Measurements from ENCODE around the gene DNAH7.

Gene DNAH7

DNA sequence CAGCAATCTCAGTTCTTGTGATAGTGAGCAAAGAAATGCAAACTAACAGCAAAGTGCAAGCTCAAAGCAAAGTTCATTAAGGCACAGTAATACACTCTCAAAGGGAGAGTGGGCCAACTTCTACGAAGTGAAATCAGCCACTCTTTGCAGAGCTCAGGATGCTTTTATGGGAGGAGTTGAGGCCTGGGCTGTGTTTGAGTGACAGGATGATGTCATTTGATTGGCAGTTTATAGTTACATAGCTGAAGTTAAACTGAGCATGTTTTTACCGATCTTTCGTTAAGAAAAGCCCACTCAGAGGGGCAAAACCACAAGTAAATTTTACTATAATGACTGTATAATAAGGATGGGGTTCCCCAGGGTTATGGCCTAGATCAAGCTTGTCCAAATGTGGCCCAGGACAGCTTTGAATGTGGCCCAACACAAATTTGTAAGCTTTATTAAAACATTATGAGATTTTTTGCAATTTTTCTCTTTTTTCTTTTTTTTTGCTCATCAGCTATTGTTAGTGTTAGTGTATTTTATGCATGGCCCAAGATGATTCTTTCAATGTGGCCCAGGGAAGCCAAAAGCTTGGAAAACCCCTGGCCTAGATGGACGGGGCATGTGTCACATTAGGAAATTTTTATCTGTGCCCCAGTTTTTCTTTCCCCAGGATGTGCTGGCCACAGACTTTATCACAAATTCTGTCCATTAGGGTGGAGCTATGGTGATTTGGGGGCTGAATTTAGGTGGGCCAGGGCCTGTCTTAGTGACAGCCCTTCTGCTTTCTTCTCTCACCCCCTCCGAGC, 8.3 kb upstream of the DNAH7 start:
- no peak for DNase-seq

DNA sequence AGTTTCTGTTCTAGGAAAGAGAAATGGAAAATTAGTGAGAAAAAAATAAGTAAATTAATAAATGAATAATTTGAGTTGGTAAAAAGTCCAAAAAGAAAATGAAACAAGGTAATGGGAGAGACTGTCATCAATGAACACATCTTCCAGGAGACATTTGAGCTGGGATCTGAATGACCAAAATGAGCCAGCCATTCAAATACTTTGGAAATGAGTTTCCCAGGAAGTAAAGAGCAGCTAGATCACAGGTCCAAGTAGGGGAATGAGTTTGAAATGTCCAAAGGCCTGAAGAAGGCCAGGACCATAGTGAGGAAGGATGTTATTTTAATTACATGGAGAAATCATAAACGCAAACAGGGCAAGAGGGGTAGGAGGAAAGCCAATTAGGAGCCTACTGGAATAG, 6.6 kb upstream of the DNAH7 start:
- DNase-seq, result no peak

DNA sequence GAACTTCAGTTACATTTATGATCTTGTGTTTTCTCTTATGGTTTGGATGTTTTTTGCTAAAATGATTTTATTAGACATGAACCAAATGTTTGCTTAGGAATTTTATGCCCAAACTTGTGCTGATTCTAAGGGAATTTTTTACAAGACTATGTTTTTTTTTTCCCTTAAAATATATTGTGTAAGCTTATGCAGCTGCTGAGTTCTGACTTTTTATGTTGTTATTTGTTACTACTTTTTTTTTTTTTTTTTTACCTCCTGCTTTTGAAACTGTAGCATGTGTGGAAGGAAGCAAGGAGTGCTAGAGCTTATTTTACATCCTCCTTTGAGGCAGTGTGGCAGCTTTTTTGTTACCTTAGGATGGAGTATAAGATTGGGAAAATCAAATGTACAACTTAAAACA, 6.0 kb upstream of the DNAH7 start:
- no peak for DNase-seq

DNA sequence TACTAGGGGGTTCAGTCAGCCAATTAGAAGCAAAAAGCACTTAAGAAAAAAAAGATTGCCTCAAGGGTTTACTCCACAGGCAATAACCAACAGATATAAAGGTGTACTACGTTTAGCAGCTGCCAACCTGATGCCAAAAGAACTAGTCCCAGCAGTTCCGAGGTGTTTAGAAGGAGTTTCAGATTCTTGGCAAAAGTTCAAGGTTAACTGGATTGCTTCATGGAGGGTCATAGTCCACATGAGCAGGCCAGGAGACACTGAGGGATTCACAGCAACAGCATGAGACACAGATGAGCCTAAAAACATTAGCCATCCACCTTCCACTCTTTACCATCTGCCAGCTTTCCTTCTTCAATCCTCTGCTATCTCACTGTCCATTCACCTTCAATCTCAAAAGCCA, 4.9 kb upstream of the DNAH7 start:
- no peak for DNase-seq

DNA sequence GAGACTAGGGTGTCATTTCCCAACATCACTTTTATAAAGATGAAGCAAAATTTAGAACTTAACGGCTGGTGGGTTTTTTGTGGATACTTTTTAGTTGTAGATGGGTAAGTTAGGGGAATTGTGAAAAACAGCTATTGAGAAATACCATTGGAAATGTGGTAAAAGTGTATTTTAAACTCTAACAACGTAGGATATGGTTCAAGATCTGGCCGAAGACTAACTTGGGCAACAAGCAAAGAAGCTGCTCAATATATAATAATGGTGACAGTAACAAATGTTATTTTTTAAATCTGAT, 1.6 kb downstream of the DNAH7 start:
- no peak for DNase-seq

DNA sequence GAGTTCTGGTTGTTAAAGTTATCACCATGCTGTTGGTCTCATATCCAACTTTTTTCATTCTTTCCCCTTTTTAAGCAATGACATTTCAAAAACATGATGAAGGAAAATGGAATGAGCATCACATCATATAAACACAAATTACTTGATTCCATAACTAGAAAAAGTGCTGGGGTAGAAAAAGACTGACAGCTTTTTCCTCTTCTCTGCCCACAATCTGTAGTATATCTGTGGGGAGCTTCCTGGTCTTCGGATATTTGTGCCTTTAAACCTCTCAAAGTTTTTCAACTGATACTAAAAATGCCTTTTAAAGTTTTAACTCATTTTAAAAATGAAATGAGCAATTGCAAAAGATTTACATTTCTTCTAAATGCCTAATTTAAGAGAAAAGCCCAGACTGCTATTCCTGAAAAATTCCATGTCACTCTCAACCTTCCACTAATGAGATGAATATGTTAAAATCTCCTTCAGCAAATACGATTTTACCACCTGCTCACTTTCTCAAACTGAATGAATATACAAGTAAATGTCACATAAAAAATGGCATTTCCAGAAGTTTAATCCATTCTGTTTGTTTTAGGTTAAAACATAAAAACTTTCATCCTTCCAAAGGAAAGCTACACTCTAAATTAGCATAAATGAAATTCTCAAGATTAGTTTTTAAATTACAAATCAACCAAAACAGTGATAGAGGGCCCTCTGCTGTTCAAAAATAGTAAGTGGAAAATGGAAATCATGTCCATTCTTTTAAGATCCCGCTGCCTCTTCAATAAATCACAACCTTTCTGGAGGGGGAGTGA, 2.1 kb downstream of the DNAH7 start:
- peak; percentile 30 for DNase-seq

DNA sequence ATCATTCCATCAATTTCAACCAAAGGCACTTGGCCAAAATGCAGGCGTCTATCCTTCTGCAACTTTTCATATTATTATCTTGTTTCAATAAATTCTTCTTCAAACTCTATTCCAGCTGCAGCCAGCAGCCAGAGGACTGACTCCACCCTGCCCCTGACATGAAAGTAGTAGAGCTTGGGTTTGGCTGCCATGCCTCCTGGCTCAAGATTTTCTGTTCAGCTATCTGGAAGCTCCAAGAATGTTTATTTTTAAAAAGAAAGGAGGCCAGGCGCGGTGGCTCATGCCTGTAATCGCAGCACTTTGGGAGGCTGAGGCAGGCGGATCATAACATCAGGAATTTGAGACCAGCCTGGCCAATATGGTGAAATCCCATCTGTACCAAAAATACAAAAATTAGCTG, 4.9 kb downstream of the DNAH7 start:
- no peak for DNase-seq

DNA sequence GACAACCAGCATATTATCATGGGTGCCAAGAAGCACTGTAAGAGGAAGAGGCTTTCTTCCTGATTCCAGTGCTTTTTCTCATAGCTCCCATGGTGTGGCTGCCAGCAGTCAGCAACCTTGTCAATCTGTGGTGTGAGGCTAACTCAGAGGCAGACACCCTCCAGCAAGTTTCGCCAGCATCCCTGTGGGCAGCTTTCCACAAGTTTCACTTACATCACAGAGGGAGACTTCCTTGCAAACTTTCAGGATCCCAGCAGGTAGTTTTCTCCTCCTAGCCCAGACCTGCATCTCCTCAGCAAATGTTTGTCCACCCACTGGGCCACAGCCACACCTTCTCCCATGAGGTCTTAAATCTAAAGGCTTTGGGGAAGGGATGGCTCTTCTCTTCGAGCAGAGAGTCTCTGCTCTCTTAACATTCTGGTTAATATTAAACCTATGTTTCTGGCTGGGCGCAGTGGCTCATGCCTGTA, 9.1 kb downstream of the DNAH7 start:
- DNase-seq, result no peak

DNA sequence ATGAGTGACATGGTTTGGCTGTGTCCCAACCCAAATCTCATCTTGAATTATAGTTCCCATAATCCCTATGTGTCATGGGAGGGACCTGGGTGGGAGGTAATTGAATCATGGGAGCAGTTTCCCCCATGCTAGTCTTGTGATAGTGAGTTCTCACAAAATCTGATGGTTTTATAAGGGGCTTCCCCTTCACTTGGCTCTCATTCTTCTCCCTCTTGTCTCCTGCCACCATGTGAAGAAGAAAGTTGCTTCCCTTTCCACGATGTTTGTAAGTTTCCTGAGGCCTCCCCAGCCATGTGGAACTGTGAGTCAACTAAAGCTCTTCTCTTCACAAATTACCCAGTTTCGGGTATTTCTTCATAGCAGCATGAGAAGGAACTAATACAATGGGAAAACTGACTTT, 14.0 kb downstream of the DNAH7 start:
- DNase-seq, result no peak

DNA sequence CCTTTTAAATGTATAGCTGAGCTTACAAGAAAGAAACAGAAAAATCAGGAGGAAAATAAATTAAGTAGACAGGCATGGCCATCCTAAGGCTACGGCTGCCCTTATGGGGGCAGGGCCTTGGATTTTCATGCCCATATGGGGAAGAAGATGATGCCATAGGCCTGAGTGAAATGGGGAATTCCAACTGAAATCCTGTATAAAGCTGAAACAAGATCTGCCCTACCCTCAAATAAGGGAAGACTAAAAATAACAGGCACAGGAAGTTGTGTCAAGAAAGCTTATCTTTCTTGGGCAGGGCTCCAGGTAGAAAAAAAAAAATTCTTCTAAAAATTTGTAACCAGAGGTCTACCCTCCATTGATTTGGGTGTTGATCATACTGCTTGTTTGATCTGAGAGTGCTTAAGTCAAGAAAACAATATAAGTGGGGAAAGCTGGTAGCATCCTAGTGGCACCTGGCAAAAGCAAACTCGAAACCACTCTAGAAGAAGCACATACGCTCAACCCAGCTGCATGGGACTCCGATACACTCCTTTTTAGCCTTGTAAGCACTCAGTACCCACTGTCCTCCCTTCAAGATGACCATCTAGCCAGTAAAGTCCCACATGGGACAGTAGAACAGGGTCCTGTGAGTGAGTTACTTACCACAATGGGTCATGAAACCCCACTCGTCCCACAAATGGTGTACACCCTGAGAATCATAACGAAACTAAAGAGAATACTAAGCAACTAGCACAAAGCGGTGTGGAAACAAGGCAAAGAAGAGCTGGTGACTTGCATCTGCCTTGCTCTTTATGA, 22.3 kb downstream of the DNAH7 start:
- DNase-seq, result no peak

DNA sequence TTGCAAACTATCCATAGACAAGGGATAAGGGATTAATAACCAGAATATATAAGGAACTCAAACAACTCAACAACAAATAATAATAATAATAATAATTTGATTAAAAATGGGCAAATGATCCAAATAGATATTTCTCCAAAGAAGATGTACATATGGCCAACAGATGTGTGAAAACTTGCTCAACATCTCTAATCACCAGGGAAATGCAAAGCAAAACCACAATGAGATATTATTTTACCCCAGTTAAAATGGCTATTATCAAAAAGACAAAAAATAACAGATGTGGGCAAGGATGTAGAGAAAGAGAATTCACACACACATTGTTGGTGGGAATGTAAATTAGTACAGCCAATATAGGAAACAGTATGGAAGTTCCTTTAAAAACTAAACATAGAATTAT, 26.9 kb downstream of the DNAH7 start:
- DNase-seq, result no peak

DNA sequence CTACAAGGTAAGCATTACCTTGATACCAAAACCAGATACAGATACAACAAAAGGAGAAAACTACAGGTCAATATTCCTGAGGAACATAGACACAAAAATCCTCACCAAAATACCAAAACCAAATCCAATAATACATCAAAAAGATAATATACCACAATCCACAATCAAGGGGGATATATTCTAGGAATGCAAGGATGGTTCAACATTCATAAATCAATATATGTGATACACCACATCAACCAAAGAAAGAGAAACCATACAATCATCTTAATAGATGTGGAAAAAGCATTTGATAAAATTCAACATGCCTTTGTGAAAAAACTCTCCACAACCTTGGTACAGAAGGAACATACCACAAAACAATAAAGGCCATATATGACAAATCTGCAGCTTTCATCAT, 28.4 kb downstream of the DNAH7 start:
- no peak for DNase-seq

DNA sequence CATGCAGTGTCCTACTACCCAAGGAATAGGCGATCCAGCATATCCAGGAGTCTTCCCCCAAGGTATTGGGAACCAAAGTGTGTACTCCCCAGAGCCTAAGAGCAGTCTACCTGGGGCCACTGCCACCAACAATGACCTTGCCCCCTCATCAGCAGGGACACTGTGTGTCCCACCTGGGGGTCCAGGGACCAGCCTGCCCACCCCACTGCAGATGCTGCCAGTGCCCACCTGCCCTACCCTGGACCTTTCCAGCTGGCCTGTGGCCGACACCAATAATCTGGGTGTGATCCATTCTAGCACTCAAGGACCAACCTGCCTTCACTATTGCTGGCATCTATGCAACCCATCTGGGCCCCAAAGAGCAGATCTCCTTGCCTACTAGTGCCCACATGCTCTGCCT, 32.2 kb downstream of the DNAH7 start:
- no peak for DNase-seq

DNA sequence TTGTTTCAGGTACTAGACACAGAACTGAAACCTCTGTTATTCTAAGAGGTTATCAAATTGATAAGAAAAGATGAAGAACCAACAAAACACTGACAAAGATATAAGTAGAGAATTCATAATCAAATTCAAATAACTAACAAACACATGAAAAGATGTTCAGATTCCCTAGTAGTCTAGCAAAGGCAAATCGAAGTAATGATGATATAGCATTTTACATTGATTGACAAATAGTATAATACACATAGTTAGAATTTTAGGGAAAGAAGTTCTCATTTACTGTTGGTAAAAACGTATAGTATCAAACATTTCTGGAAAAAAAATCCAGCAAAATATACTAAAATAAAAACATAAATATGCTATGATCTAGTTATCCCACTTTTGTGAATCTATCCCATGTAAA, 50.6 kb downstream of the DNAH7 start:
- DNase-seq, result no peak

DNA sequence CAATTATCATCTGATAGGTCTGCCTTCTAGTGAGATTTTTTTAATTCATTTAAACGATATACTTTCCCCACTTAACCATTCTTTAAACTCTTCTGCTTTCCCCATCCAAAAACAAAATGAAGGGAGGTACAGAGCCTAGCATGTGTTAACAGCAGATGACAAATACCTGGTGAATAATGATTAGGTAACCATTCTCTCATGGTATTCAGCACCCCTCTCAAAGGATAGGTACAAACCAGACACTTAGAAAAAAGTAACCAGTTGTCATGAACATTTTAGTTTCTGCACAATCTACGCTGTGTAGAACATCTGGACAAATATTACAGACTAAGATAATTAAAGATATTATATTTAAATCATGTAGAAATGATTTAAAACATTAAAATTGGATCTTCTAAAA, 56.3 kb downstream of the DNAH7 start:
- DNase-seq, result no peak

DNA sequence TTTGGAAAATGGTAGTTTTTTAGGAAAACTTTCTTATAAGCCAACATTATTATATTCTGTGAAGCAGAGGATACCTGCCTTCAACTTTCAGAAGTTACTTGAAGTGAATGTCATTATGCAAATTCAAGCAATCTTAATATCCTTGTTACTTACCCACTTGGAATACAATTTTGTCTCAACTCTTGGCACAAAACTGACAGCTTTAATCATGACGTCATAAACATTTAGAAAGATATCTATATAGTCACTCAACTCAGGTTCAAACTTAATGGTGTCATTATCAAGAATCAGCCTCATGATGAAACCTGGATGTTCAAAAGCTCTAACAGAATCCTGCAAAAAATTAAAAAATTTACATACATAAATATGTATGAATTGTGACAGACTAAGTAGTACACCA, 68.1 kb downstream of the DNAH7 start:
- no peak for DNase-seq

DNA sequence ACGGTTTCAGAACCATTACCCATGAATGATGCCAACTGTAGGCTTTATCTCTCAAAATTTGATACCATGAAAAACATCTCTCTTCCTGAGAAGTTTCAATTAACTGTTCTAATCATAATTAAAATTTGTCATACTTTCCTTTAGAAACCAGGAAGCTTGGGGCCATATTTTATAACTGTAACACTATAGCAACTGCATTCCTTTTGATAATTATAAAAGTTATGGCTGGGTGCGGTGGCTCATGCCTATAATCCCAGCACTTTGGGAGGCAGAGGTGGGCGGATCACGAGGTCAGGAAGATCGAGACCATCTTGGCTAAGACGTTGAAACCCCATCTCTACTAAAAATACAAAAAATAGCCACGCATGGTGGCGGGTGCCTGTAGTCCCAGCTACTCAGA, 70.6 kb downstream of the DNAH7 start:
- DNase-seq, result no peak

DNA sequence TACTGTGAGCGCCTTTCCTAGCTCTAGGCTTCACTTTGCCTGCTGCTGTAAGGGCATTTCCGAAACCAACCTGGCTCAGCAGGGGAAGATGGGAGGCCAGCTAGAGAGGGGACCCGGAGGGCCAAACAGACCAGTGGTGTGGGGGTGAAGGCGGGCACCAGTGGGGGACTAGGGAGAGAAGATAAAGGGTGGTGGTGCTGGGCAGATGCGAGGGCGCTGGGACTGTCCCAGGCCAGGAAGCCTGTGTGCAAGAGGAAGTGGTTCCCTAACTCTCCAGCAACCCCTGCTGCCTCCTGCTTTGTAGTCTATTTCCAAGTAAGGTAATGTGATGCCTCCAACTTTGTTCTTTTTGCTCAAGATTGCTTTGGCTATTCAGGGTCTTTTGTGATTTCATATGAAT, 73.1 kb downstream of the DNAH7 start:
- no peak for DNase-seq

DNA sequence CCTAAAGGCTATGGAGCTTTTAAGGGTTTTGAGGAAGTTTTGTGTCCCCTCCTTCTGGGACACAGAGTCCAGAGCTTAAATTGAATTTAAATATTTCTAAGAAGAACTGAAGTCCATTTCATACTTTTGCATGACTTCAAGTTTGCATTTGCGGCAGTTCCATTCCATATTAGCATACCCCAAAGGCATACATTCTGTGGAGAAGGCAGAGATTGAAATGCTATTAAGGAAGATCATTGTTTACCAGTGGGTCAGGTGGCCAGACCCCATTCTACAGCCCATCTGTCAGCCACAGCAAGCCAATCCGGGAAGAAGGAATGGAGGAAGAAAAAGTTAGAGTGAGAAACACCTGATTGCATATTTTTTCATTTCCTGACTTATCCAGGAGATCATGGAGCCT, 75.0 kb downstream of the DNAH7 start:
- DNase-seq, result no peak

DNA sequence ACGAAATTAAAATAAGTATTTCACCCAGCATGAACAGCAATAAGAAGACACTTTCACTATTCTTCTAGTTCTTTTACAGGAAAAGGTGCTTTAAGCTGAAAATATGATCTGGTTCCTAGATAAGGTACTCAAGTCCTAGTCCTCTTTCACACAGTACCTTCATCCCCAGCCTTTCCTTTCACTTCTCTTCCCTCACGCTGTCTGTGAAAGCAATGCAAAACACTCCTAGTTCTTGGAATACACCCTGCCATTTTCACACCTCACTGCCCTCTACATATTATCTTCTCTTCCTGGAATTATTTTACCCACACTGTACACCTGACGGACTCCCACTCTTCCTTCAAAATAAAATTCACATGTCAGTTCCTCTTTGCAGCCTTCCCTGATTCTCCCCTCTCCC, 82.9 kb downstream of the DNAH7 start:
- no peak for DNase-seq

DNA sequence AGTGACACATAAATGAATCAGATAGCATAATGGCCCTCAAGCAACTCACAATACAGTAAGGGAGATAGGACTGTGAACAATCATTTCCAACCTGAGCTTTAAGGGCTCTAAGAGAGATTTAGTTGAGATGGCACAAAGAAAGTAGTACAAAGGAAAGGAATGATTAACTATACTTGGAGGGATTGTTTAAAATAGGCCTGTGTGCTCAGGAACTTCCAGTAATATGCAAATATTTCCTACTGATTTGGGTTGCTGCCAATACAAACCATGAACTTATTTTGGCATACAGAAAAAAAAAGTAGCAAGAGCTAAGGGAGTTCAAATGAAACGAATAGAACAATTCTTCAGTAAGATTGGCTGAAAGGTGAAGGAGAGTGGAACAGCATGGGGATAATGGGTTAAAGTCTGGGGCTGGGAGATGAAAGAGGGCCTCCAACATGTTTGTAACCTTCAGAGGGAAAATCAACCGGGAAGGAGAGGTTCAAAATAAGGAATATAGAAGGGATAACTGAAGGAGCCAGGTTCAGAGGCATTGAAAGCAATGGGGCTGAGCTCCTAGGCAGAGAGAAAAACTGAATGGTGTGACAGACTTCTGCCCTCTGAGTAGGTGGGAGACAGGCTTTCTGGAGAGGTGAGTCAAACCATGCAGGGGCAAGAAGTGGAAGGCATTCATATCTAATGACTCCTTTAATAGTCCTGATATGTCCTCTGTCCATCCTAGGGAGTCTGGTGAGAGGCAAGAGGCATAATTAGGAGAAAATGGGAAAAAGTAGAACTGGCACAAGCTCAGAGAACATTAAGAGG, 83.5 kb downstream of the DNAH7 start:
- no peak for DNase-seq

DNA sequence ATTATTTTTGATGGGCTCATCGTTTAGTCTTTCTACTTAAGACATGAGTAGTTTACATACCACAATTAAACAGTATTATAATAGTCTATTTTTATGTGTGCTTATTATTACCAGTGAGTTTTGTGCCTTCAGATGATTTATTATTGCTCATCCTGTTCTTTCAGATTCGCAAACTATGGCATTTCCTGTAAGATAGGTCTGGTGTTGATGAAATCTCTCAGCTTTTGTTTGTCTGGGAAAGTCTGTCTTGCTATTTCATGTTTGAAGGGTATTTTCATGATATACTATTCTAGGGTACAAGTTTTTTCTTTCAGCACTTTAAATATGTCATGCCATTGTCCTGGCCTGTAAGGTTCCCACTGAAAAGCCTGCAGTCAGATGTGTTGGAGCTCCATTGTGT, 101.3 kb downstream of the DNAH7 start:
- no peak for DNase-seq

DNA sequence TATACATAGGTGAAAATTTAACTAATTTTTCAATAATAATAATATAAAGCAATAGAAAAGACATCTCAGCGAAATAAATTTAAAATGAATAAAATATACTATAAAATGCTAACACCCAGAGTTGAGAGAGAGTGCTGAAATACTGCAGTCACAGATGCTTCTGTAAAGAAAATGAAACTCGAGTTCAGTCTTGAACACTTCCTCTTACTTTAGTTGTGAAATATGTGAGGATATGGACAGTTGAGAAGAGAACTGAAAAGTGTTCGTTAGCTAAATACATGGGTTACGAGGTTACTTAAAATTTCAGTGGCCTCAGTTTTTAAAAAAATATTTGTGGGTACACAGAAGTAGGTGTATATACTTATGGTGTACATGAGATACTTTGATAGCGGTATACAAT, 106.8 kb downstream of the DNAH7 start:
- no peak for DNase-seq

Data from midbrain (tissue), 1 donor.